GM10248 (cell line): Measurements from ENCODE around the gene PSMC6.

Experiments
- CTCF ChIA-PET: fragments of 300-600 bp; sonication (Branson Sonifier 250); formaldehyde crosslinking; extraction: SDS; loops from one replicate; lab custom pipeline; 2021; ENCODE audit warnings: antibody characterized with exemption; lab: Yijun Ruan, JAX
- POLR2A ChIA-PET: fragments of 350-650 bp; sonication (Branson Sonifier 250); formaldehyde crosslinking; extraction: SDS; loops from one replicate; lab custom pipeline; 2020; ENCODE audit warnings: antibody characterized with exemption; lab: Yijun Ruan, JAX
- DNase-seq: peaks from one replicate; pipeline ENCODE4 v3.0.0; 2012; ENCODE audit errors: extremely low spot score
- CTCF ChIP-seq: IDR thresholded peaks from 2 replicates; pipeline ENCODE4 v1.5.1; 2012; ENCODE audit warnings: mild to moderate bottlenecking, low read depth; ENCODE audit errors: extremely low read depth, missing control alignments, control extremely low read depth

Gene PSMC6

GRCh38 chr14:52729585-52729924 is 22.6 kb downstream of the PSMC6 start:
- DNase-seq = no peak
- no peak for TF ChIP-seq CTCF
- ChIA-PET POLR2A (interaction anchor here (0.6 to 1.0 kb wide), 2 partner anchors 177 to 1710 kb away, joined by 3 to 6 read pairs; partner anchors contain the start of genes GPR137C and TXNDC16), CTCF (interaction anchor here (1.0 to 1.9 kb wide), 5 partner anchors 10 to 32 kb away, joined by 3 to 6 read pairs (median 3); no protein-coding TSS in a partner anchor)

DNA sequence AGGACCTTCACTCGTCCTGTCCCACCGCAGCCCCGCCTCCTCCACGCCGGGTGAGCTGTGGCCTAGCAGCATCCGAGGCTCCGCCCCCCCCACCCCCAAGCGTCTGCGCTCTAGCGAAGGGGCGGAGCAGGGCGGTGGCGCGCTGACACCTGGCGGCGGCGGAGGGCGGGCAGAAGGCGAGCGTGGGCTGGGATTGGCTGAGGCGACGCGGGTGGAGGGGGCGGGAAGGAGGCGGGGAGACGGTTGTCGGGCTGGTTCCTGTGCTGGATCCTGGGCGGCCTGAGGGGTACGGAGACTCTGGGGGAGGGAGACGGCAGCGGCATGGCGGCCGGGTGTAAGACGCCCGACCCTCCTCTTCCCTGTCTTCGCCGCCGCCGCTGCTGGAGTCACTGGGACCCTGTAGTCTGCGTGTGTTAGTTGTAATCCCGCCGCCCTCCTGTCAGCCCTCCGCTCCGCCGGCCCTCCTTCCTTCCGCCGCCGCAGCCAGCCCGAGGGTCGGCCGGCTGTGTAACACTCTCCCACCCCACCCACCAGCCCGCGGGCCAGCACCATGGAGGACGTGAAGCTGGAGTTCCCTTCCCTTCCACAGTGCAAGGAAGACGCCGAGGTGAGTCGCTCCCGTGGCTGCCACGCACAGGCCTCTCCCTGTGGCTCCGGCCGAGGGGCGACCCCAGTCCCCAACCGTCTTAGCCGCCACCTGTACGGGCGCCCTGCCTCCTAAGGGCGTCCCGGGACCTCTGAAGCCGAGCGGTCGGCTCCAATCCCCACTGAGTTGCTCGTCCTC is 23.1 kb downstream of the PSMC6 start, which contains the start of gene STYX:
Gene STYX, plus strand, starts transcription at position 242 of the 784 bp plus-strand sequence. Its CDS starts 309 bp downstream, at position 551.
- TF ChIP-seq CTCF = no peak
- ChIA-PET POLR2A (interaction anchor here (0.6 to 1.0 kb wide), 2 partner anchors 178 to 1709 kb away, joined by 3 to 6 read pairs; partner anchors contain the start of genes GPR137C and TXNDC16), CTCF (interaction anchor here (1.0 to 1.9 kb wide), 6 partner anchors 11 to 32 kb away, joined by 3 to 6 read pairs (median 4); no protein-coding TSS in a partner anchor)
- peak; percentile 95 for DNase-seq

GRCh38 chr14:52730709-52731111 is 23.7 kb downstream of the PSMC6 start:
- no peak for DNase-seq
- no peak for TF ChIP-seq CTCF
- POLR2A ChIA-PET = no interaction called here
- CTCF ChIA-PET = interaction anchor here (1.1 to 1.2 kb wide), 2 partner anchors 9 to 11 kb away, joined by 3 to 4 read pairs; no protein-coding TSS in a partner anchor

- DNase-seq = no peak
- POLR2A ChIA-PET = no interaction called here
- TF ChIP-seq CTCF = no peak
- CTCF ChIA-PET = interaction anchor here (1.0 kb wide), 1 partner anchor 9 kb away, joined by 4 read pairs; no protein-coding TSS in a partner anchor
These were observed 26.8 kb downstream of the PSMC6 start for GRCh38 chr14:52733824-52734223.

DNA sequence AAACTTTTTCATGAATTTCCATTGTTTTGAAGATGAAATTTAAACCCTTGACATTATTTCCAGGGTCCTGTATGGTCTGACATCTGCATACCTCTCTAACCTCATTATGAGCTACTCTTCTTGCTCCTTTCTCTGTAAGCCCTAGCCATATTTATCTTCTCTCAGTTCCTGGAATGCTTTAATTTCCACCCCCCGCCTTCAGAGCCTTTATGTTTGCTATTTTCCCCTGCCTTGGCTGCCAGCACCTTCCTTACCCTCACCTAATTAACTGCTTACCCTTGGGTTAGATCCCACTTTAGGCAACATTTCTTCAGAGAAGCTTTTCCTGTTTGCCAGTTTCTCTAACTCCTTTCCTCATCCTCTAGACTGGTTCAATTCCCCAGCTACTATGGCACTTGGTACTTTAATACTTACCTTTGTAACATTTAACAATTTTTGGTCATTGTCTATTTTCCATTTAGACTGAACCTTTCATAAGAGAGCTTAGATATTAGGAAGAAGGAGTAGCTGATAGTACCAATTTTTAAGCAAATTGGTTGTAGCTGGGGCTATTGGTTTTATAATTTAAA is 29.0 kb downstream of the PSMC6 start:
- POLR2A ChIA-PET = no interaction called here
- DNase-seq = no peak
- CTCF ChIA-PET = interaction anchor here (0.8 to 1.6 kb wide), 4 partner anchors 8 to 75 kb away, joined by 3 to 4 read pairs (median 4); no protein-coding TSS in a partner anchor
- TF ChIP-seq CTCF = no peak

GRCh38 chr14:52738409-52738808 is 31.4 kb downstream of the PSMC6 start:
- ChIA-PET POLR2A (no interaction called here), CTCF (interaction anchor here (1.2 kb wide), 1 partner anchor 21 kb away, joined by 3 read pairs; no protein-coding TSS in a partner anchor)
- TF ChIP-seq CTCF = no peak
- no peak for DNase-seq
